ENCODE results near the gene TMSB4X.
"Not testable (repeated sequence)": the region's sequence is repeated elsewhere in the genome, so short reads cannot be mapped to it uniquely, and the experiment has no call there.

The TMSB4X gene

GRCh38 chrX:12955882-12956703, 18.8 kb upstream of the TMSB4X start:
- peak; percentile 39 to 66 for DNase-seq (ENCODE audit: low read depth in 2 of 2)

GRCh38 chrX:12956704-12957534, 18.0 kb upstream of the TMSB4X start:
- DNase-seq (ENCODE audit: low read depth in 2 of 2), result peak in 1 of 2 donors; percentile 54

- no peak for DNase-seq (ENCODE audit: low read depth in 2 of 2)
Measured at GRCh38 chrX:12958059-12958458, 16.9 kb upstream of the TMSB4X start.

GRCh38 chrX:12958461-12958860, 16.4 kb upstream of the TMSB4X start:
- no peak for DNase-seq (ENCODE audit: low read depth in 2 of 2)

GRCh38 chrX:12961196-12961718, 13.7 kb upstream of the TMSB4X start:
- DNase-seq (ENCODE audit: low read depth in 2 of 2), result no peak

- DNase-seq (ENCODE audit: low read depth in 2 of 2), result no peak
Measured at GRCh38 chrX:12962041-12962504, 12.8 kb upstream of the TMSB4X start.

GRCh38 chrX:12963210-12963850, 11.6 kb upstream of the TMSB4X start:
- not testable (repeated sequence) for DNase-seq (ENCODE audit: low read depth in 2 of 2)

- DNase-seq (ENCODE audit: low read depth in 2 of 2), result no peak
Measured at GRCh38 chrX:12965131-12965940, 9.6 kb upstream of the TMSB4X start.

- no peak for DNase-seq (ENCODE audit: low read depth in 2 of 2)
Measured at GRCh38 chrX:12966151-12966550, 8.8 kb upstream of the TMSB4X start.

- no peak for DNase-seq (ENCODE audit: low read depth in 2 of 2)
Measured at GRCh38 chrX:12967711-12968465, 7.0 kb upstream of the TMSB4X start.

- DNase-seq (ENCODE audit: low read depth in 2 of 2), result peak in 1 of 2 donors; percentile 29
Measured at GRCh38 chrX:12970691-12971202, 4.2 kb upstream of the TMSB4X start.

GRCh38 chrX:12971282-12972003, 3.5 kb upstream of the TMSB4X start:
- DNase-seq (ENCODE audit: low read depth in 2 of 2), result no peak

- no peak for DNase-seq (ENCODE audit: low read depth in 2 of 2)
Measured at GRCh38 chrX:12972243-12972642, 2.7 kb upstream of the TMSB4X start.

- no peak for DNase-seq (ENCODE audit: low read depth in 2 of 2)
Measured at GRCh38 chrX:12972878-12973560, 1.9 kb upstream of the TMSB4X start.

GRCh38 chrX:12973561-12974304, 1.2 kb upstream of the TMSB4X start:
- DNase-seq (ENCODE audit: low read depth in 2 of 2), result no peak

- DNase-seq (ENCODE audit: low read depth in 2 of 2), result no peak
Measured at GRCh38 chrX:12974305-12974795, 560 bp upstream of the TMSB4X start.

- DNase-seq (ENCODE audit: low read depth in 2 of 2), result no peak
Measured at GRCh38 chrX:12975670-12975965, 708 bp downstream of the TMSB4X start.

GRCh38 chrX:12975991-12976558, 1.2 kb downstream of the TMSB4X start:
- no peak for DNase-seq (ENCODE audit: low read depth in 2 of 2)

All from stimulated activated CD8-positive, alpha-beta memory T cell treated with anti-CD3 and anti-CD28 coated beads, Interleukin-7, amount 100 ng/mL, for 4 hours (primary cell).